ENCODE data around the gene TPST2.

The TPST2 gene

GRCh38 chr22:26561756-26562417 lies 28.0 kb downstream of the TPST2 start:
- H3K27ac ChIP-seq, result no peak overlapping the region
- DNase-seq (ENCODE audit: low read depth, low spot score), result no peak

- DNase-seq (ENCODE audit: low read depth, low spot score), result no peak
Observed at GRCh38 chr22:26559961-26560575, 29.9 kb downstream of the TPST2 start.

GRCh38 chr22:26558248-26558895 lies 31.6 kb downstream of the TPST2 start:
- no peak for DNase-seq (ENCODE audit: low read depth, low spot score)
- H3K27ac ChIP-seq, result no peak overlapping the region

More at GRCh38 chr22:26559961-26560575, 29.9 kb downstream of the TPST2 start:
- H3K27ac ChIP-seq, result no peak overlapping the region

DNA sequence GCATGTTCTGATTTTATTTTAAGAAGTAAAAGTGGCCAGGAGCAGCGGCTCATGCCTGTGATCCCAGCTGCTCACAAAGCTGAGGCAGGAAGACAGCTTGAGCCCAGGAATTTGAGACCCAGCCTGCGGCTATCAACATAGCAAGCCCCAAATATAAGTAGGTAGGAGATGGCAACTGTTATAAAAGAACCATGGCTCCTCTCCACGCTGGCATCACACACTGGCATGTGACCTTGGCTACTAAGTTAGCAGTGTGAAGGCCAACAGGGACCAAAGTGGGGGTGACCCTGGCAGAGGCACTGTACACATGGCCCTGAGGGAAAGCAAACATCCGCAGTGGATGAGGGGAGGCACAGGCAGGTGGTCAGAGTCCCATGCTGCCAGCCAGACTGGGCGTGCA lies 33.0 kb downstream of the TPST2 start:
- DNase-seq (ENCODE audit: low read depth, low spot score), result no peak
- no peak overlapping the region for H3K27ac ChIP-seq

DNA sequence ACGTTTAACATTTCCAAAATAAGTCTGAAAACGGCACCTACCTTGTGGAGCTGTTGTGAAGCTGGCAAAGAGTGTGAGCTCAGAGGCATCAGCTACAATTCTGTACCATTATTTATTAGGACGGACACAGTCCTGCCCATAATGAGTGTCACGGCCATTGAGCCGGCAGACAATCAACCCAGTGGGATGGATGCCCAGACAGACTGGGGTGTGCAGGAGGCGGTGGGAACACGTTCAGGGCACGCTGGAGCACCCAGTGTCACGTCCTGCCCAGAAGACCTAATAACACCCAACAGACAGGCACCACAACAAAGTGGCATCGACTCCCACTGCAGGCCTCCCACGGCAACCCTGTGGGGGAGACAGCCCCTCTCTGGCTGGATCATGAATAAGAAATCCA lies 34.5 kb downstream of the TPST2 start:
- H3K27ac ChIP-seq, result no peak overlapping the region
- DNase-seq (ENCODE audit: low read depth, low spot score), result no peak

- no peak for DNase-seq (ENCODE audit: low read depth, low spot score)
- no peak overlapping the region for H3K27ac ChIP-seq
Observed at GRCh38 chr22:26554956-26555355, 35.0 kb downstream of the TPST2 start.

DNA sequence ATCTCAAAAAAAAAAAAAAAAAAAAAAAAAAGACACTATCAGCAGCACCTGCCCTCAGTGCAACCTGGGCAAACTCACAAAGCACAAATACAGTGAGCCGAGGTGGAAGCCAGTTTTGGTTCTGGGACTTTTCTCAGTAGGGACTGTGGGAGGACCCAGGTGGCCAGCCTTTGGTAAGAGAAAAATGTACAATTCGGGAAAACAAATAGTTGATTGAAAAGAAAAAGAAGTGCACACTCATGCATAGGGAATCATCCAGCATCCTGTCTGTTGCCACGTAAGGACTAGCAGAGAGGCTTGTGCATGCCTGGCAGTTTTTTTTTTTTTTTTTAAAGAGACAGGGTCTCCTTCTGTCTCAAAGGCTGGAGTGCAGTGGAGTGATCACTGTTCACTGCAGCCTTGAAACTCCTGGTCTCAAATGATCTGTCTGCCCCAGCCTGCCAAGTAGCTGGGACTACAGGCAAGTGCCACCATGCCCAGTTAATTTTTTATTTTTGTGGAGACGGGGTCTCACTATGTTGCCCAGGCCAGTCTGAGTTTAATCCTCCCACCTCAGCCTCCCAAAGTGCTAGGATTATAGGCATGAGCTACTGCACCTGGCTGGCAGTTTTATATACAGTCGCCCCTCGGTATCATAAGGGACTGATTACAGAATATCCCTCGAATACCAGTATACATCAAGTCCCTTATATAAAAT lies 36.7 kb downstream of the TPST2 start:
- peak; percentile 34 for DNase-seq (ENCODE audit: low read depth, low spot score)
- peak overlapping the region; percentile 90 for H3K27ac ChIP-seq

DNA sequence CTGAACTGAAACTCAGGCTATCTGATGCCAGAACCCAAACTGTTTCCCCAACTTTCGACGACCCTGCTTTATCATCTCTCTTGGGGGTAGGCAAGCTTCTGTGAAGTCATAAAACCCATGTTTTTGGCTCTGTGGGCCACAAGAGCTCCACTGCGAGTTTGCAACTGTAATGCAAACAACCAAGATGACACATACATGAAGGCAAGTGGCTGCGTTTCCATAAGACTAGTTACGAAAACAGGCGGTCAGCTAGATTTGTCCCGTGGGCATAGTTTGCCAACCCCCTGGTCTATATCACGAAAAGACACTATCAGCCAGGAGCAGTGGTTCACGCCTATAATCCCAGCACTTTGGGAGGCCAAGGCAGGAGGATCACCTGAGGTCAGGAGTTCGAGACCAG lies 37.5 kb downstream of the TPST2 start:
- peak overlapping the region; percentile 90 for H3K27ac ChIP-seq
- DNase-seq (ENCODE audit: low read depth, low spot score), result no peak

DNA sequence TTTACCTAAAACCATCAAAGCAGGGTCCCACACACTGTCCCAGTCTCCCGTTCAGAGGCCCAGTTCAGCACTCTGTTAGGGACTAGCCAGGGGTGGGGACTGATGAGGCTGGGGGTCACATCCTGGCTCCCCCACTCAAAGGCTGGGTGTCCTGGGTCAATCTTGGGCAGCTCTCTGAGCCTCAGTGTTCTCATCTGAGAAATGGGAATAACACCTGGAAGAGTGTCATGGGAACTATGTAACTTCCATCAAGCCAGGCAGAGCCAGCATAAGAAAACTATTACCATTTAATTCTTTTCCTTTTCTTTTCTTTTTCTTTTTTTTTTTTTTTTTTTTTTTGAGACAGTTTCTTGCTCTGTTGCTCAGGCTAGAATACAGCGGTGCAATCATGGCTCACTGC lies 38.4 kb downstream of the TPST2 start:
- DNase-seq (ENCODE audit: low read depth, low spot score), result no peak
- H3K27ac ChIP-seq, result no peak overlapping the region

- no peak overlapping the region for H3K27ac ChIP-seq
- DNase-seq (ENCODE audit: low read depth, low spot score), result no peak
Observed at GRCh38 chr22:26550498-26551033, 39.4 kb downstream of the TPST2 start.

- peak overlapping the region; percentile 75 for H3K27ac ChIP-seq
- DNase-seq (ENCODE audit: low read depth, low spot score), result no peak
Observed at GRCh38 chr22:26549902-26550497, 39.9 kb downstream of the TPST2 start.

DNA sequence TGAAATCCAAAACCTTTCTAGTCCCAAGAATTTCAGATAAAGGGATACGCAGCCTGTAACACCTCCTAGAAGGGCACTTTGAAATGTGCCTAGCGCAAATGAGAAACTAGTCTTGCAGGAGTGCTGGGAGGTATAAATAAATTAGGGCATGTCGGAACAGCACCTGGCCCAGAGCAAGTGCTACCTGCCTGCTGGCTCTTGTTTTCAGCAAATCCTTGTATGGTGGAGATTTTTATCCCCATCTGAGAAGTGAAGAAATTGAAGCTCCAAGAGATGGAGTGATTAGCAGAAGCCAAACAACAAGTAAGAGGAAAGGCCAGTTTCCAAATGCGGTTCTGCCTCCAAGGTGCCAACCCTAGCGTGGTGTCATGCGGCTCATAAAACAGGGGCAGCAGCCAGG lies 40.9 kb downstream of the TPST2 start:
- DNase-seq (ENCODE audit: low read depth, low spot score), result peak; percentile 74
- peak overlapping the region; percentile 75 for H3K27ac ChIP-seq

- peak overlapping the region; percentile 75 for H3K27ac ChIP-seq
- no peak for DNase-seq (ENCODE audit: low read depth, low spot score)
Observed at GRCh38 chr22:26548303-26548702, 41.6 kb downstream of the TPST2 start.

- DNase-seq (ENCODE audit: low read depth, low spot score), result no peak
- peak overlapping the region; percentile 75 for H3K27ac ChIP-seq
Observed at GRCh38 chr22:26547837-26548236, 42.1 kb downstream of the TPST2 start.

DNA sequence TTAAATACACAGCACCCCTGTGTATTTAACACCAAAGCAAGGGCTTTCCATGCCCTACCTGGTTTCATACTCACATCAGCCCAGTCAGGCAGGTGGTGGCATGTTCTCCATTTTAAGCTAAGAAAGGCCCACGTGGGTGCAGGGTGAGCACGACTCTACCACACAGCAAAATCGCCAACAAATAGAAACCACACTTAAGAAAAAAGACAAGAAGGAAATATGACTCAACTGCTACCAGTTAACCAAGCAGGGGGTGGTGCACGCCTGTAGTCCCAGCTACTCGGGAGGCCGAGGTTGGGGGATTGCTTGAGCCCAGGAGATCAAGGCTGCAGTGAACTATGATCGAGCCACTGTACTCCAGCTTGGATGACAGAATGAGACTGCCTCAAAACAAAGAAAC lies 42.5 kb downstream of the TPST2 start:
- DNase-seq (ENCODE audit: low read depth, low spot score), result peak; percentile 33
- H3K27ac ChIP-seq, result peak overlapping the region; percentile 75

DNA sequence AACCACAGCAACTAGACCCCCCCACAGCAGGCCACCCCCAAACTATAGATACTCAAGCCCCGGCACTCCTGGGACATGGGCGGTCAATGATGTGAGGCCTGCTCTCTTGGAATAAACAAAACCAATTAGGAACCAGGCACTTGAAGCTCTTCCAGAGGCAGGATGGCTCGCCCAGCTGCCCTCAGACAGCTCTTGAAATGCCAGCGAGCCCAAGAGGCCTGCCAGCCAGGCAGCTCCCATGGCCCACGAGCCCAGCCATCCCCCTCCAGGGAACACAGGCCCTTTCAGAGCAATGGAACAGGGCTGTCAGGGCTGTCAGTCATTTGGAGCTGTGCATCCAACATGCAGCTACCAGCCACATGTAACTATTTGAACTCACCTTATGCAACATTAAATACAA lies 43.6 kb downstream of the TPST2 start:
- H3K27ac ChIP-seq, result no peak overlapping the region
- DNase-seq (ENCODE audit: low read depth, low spot score), result no peak

DNA sequence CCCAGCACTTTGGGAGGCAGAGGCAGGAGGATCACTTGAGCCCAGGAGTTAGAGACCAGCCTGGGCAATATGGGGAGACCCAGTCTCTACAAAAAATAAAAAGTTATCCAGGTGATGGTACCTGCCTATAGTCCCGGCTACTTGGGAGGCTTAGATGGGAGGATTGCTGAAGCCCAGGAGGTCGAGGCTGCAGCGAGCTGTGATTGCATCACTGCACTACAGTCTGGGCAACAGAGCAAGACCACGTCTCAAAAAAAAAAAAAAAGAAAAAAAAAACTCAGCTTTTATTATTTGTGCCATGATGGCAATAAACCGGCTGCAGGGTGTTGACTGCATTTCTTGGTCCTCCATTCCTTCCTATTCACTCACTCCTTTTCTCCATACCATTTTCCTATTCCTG lies 44.1 kb downstream of the TPST2 start:
- H3K27ac ChIP-seq, result no peak overlapping the region
- DNase-seq (ENCODE audit: low read depth, low spot score), result no peak

DNA sequence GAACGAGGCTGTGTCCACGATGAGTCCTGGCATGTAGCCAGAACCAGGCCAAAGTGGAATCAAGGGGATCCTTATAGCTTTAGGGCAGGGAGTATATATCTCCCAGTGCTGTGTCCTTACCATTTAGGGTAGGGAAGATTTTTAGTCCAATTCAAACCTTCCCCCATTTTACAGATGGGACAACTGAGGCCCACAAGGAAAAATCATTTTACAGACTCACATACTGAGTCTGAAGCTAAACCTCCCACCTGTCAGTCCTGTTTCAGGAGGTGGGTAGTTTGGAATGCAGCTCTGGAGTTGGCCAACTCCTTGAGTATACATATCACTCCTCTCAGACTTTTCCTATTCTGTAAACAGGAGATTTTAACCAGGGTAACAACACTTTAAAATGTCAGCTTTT lies 44.5 kb downstream of the TPST2 start:
- no peak for DNase-seq (ENCODE audit: low read depth, low spot score)
- H3K27ac ChIP-seq, result no peak overlapping the region

GRCh38 chr22:26544489-26544888 lies 45.4 kb downstream of the TPST2 start:
- no peak overlapping the region for H3K27ac ChIP-seq
- no peak for DNase-seq (ENCODE audit: low read depth, low spot score)

DNA sequence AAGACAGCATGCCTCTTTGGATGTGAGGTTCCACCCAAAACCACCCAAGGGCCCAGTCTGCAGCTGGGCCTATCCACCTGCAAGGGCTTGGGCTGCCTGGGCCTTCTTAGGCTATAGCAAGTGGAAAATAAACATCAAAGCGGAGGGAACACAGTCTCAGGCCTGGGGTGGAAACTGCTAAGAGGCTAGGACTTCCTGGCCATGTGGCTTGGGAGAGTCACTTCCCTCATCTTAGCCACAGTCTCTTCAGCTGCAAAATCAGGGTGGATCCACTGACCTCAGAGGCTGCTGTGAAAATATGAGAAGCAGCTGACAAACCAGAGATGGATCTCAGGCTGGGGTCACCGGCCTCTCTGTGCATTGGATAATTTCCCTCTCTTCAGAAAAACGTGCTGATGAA lies 47.1 kb downstream of the TPST2 start:
- H3K27ac ChIP-seq, result no peak overlapping the region
- no peak for DNase-seq (ENCODE audit: low read depth, low spot score)

Measured in epithelial cell of prostate (primary cell).